CD4-positive, alpha-beta T cell (primary cell): ENCODE measurements around the gene ARMC3. TPM values are rescaled to one million over a fixed set of nuclear protein-coding genes. Genes with fewer than 3 reads are reported as not detected.

Experiments
- ATAC-seq: fragments of 200-7000 bp; cut with Tn5 transposase; one replicate; pipeline ENCODE4 v1.10.0; 2022; ENCODE audit warnings: mild to moderate bottlenecking; ENCODE audit not compliant: poor library complexity
- CTCF ChIA-PET: fragments of 350-600 bp; sonication (Branson Sonifier 250); formaldehyde crosslinking; loops from one replicate; lab custom pipeline; 2021; ENCODE audit warnings: antibody characterized with exemption, inconsistent platforms; lab: Charles Lee
- POLR2A ChIA-PET: fragments of 350-600 bp; sonication (Branson Sonifier 250); formaldehyde crosslinking; loops from one replicate; lab custom pipeline; 2021; ENCODE audit warnings: antibody characterized with exemption, inconsistent platforms; lab: Charles Lee
- DNase-seq, 14 experiments: peaks; one replicate each; pipeline ENCODE4 v3.0.0-alpha.2; 2013 to 2020; ENCODE audit warnings: mixed read lengths in 2 of 14
- H3K27ac ChIP-seq, 2 donors: one replicate each; pipeline versions ENCODE4 v1.5.1 to v1.7.0; 2013; ENCODE audit warnings: low read length in 2 of 2, low read depth in 1 of 2, mild to moderate bottlenecking in 1 of 2
- H3K27me3 ChIP-seq, 2 experiments: 1 replicate in 1 of 2; 2 replicates in 1 of 2; pipeline versions ENCODE4 v1.6.1 to v1.7.0; 2013; ENCODE audit warnings: low read length in 2 of 2, control low read depth in 1 of 2, mild to moderate bottlenecking in 1 of 2, moderate library complexity in 1 of 2; ENCODE audit not compliant: insufficient read depth in 2 of 2, control insufficient read depth in 1 of 2
- H3K36me3 ChIP-seq: one replicate; pipeline ENCODE4 v1.6.1; 2013; ENCODE audit warnings: low read length, control low read depth; ENCODE audit not compliant: insufficient read depth
- H3K4me1 ChIP-seq: one replicate; pipeline ENCODE4 v1.6.1; 2013; ENCODE audit warnings: low read length, control low read depth; ENCODE audit not compliant: insufficient read depth
- H3K4me3 ChIP-seq: one replicate; pipeline ENCODE4 v1.5.1; 2013; ENCODE audit warnings: mild to moderate bottlenecking, low read length, moderate library complexity
- H3K9me3 ChIP-seq, 2 experiments: 1 replicate in 1 of 2; 2 replicates in 1 of 2; pipeline versions ENCODE4 v1.6.1 to v1.7.0; 2013; ENCODE audit warnings: low read length in 2 of 2, mild to moderate bottlenecking in 2 of 2, control low read depth in 1 of 2, moderate library complexity in 1 of 2; ENCODE audit not compliant: control insufficient read depth in 1 of 2, insufficient read depth in 1 of 2
- H3K27ac Mint-ChIP-seq: one replicate; pipeline ENCODE4 v1.8.0; 2020; ENCODE audit warnings: mixed read lengths
- H3K27me3 Mint-ChIP-seq: one replicate; pipeline ENCODE4 v1.8.0; 2021; ENCODE audit warnings: mixed read lengths
- H3K36me3 Mint-ChIP-seq: one replicate; pipeline ENCODE4 v1.8.0; 2021; ENCODE audit warnings: low read depth, mixed read lengths
- H3K4me1 Mint-ChIP-seq: one replicate; pipeline ENCODE4 v1.8.0; 2021; ENCODE audit warnings: low read depth, mixed read lengths
- H3K4me3 Mint-ChIP-seq: one replicate; pipeline ENCODE4 v1.8.0; 2020; ENCODE audit warnings: mild to moderate bottlenecking, mixed read lengths
- H3K9me3 Mint-ChIP-seq: one replicate; pipeline ENCODE4 v1.8.0; 2020; ENCODE audit warnings: mixed read lengths
- intact Hi-C, 2 experiments: fragments of 100-400 bp; cut with DNase I in 1 of 2; cut with micrococcal nuclease in 1 of 2; formaldehyde crosslinking; loops; one replicate each; pipeline versions ENCODE4 v1.15.1 to v1.9.0; 2023 to 2025; cut with DNase I, micrococcal nuclease
- total RNA-seq, 174 experiments: library from RNA in 2 of 174; stranded (reverse) in 2 of 174; gene quantifications; one replicate each; pipeline ENCODE4 v1.2.3 and lab custom pipeline; 2021 to 2026
- TF ChIP-seq, protein P1 (sequence below): fragments of 200-600 bp; IDR thresholded peaks from one replicate; pipeline ENCODE4 v1.8.0; 2022; ENCODE audit warnings: antibody characterized with exemption, mild to moderate bottlenecking

ARMC3 gene
- total RNA-seq, 2 experiments from 2014 or later = not detected

DNA sequence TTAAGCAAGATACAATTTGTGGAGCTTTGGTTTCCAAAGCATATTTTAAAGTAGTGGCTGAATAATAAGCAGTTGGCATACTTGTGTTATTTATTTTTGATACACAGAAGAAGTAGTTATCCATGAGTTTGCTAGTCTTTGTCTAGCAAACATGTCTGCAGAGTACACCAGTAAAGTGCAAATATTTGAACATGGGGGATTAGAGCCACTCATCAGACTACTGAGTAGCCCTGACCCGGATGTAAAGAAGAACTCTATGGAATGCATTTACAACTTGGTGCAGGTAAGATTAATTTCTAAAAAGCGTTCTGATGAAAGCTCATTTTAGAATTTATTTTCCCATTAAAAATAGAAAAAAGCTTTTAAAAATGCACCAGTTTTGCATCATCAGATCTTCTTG, 31.4 kb downstream of the ARMC3 start:
- no peak overlapping the region for H3K27ac Mint-ChIP-seq
- H3K4me3 ChIP-seq = no peak overlapping the region
- TF ChIP-seq, protein P1, sequence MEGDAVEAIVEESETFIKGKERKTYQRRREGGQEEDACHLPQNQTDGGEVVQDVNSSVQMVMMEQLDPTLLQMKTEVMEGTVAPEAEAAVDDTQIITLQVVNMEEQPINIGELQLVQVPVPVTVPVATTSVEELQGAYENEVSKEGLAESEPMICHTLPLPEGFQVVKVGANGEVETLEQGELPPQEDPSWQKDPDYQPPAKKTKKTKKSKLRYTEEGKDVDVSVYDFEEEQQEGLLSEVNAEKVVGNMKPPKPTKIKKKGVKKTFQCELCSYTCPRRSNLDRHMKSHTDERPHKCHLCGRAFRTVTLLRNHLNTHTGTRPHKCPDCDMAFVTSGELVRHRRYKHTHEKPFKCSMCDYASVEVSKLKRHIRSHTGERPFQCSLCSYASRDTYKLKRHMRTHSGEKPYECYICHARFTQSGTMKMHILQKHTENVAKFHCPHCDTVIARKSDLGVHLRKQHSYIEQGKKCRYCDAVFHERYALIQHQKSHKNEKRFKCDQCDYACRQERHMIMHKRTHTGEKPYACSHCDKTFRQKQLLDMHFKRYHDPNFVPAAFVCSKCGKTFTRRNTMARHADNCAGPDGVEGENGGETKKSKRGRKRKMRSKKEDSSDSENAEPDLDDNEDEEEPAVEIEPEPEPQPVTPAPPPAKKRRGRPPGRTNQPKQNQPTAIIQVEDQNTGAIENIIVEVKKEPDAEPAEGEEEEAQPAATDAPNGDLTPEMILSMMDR = no peak
- H3K4me1 ChIP-seq = no peaks in the 10 kb centered on the region
- ATAC-seq (no peak), DNase-seq (no peak)
- no peaks in the 10 kb centered on the region for H3K9me3 Mint-ChIP-seq
- no peaks in the 10 kb centered on the region for H3K36me3 ChIP-seq
- ChIA-PET CTCF (interaction anchor here (1.3 kb wide), 1 partner anchor 9 kb away, joined by 7 read pairs; no protein-coding TSS in a partner anchor), POLR2A (interaction anchor here (0.5 to 0.7 kb wide), 2 partner anchors 304 to 1128 kb away, joined by 3 read pairs; no protein-coding TSS in a partner anchor)
- intact Hi-C loops = no loop called here
- no peak overlapping the region for H3K4me3 Mint-ChIP-seq
- no peaks in the 10 kb centered on the region for H3K27me3 Mint-ChIP-seq
- no peaks in the 10 kb centered on the region for H3K36me3 Mint-ChIP-seq
- no peaks in the 10 kb centered on the region for H3K27me3 ChIP-seq
- H3K9me3 ChIP-seq = no peaks in the 10 kb centered on the region
- H3K4me1 Mint-ChIP-seq = no peaks in the 10 kb centered on the region
- no peak overlapping the region for H3K27ac ChIP-seq

- H3K9me3 ChIP-seq = no peaks in the 10 kb centered on the region
- H3K4me1 ChIP-seq = no peaks in the 10 kb centered on the region
- Mint-ChIP-seq H3K4me3 (no peak overlapping the region), H3K27ac (no peak overlapping the region), H3K36me3 (no peaks in the 10 kb centered on the region), H3K9me3 (no peaks in the 10 kb centered on the region), H3K4me1 (no peaks in the 10 kb centered on the region), H3K27me3 (no peaks in the 10 kb centered on the region)
- DNase-seq (no peak), ATAC-seq (no peak)
- POLR2A ChIA-PET = no interaction called here
- H3K27ac ChIP-seq = no peak overlapping the region
- H3K36me3 ChIP-seq = no peaks in the 10 kb centered on the region
- H3K27me3 ChIP-seq = no peaks in the 10 kb centered on the region
- H3K4me3 ChIP-seq = no peak overlapping the region
- intact Hi-C loops = no loop called here
- CTCF ChIA-PET = interaction anchor here (1.3 kb wide), 1 partner anchor 9 kb away, joined by 7 read pairs; no protein-coding TSS in a partner anchor
- TF ChIP-seq, protein P1 = no peak
Measured at GRCh38 chr10:22959950-22960349, 32.1 kb downstream of the ARMC3 start.

DNA sequence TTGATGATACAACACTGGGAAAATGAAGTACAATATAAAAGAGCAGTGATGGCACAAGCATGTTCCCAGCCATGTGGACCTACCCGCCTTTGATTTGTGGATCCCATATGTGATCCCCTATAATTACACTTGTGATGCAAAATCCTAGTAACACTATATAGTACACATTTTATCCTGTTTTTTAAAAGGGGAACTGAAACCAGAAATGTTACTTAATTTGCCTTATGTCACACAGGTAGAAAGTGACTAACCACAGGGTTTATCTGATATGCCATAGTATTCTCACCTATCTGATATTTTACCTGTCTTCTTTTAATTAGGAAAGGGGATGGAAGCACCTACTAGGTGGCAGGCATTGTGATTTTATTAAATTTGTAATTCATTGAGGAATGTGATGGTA, 35.0 kb downstream of the ARMC3 start:
- Histone ChIP-seq H3K9me3 (no peaks in the 10 kb centered on the region), H3K27me3 (no peaks in the 10 kb centered on the region), H3K4me1 (no peaks in the 10 kb centered on the region), H3K4me3 (no peak overlapping the region), H3K36me3 (no peaks in the 10 kb centered on the region), H3K27ac (no peak overlapping the region)
- H3K4me1 Mint-ChIP-seq = no peaks in the 10 kb centered on the region
- H3K36me3 Mint-ChIP-seq = no peaks in the 10 kb centered on the region
- DNase-seq = no peak
- no peaks in the 10 kb centered on the region for H3K9me3 Mint-ChIP-seq
- intact Hi-C loops = no loop called here
- ChIA-PET POLR2A (no interaction called here), CTCF (no interaction called here)
- ATAC-seq = no peak
- TF ChIP-seq, protein P1 = no peak
- H3K4me3 Mint-ChIP-seq = no peak overlapping the region
- no peaks in the 10 kb centered on the region for H3K27me3 Mint-ChIP-seq
- H3K27ac Mint-ChIP-seq = no peak overlapping the region
